HepG2 (cell line): ENCODE data around the gene GPATCH8.

Source experiments
- JUNB ChIP-seq: sonication (generic); formaldehyde crosslinking; IDR thresholded peaks from 2 replicates; pipeline ENCODE4 v1.8.0; 2022; ENCODE audit warnings: missing genetic modification reagents, mild to moderate bottlenecking, borderline replicate concordance
- POLR2A ChIP-seq, 2 experiments: IDR thresholded peaks; 2 replicates each; pipeline ENCODE4 v1.6.1; 2011; ENCODE audit warnings: low read depth in 2 of 2, low read length in 2 of 2, mild to moderate bottlenecking in 1 of 2, moderate library complexity in 1 of 2; ENCODE audit not compliant: insufficient read depth in 1 of 2

- TF ChIP-seq POLR2A (IDR thresholded peaks at IDR 0.05; ENCODE audit: insufficient read depth in 1 of 2, low read depth in 2 of 2, low read length in 2 of 2) (no peak), JUNB (no peak)
Observed at GRCh38 chr17:44360144-44360533, 143.1 kb downstream of the GPATCH8 start.
